Measurements from ENCODE around the gene IQCM. TPM values are rescaled to one million over a fixed set of nuclear protein-coding genes. Genes with fewer than 3 reads are reported as not detected.

Gene IQCM
- total and polyA plus RNA-seq, 10 of the 15 experiments (the other 5 are each of a cell fraction or from before 2014, with no cell fraction given) = not detected

DNA sequence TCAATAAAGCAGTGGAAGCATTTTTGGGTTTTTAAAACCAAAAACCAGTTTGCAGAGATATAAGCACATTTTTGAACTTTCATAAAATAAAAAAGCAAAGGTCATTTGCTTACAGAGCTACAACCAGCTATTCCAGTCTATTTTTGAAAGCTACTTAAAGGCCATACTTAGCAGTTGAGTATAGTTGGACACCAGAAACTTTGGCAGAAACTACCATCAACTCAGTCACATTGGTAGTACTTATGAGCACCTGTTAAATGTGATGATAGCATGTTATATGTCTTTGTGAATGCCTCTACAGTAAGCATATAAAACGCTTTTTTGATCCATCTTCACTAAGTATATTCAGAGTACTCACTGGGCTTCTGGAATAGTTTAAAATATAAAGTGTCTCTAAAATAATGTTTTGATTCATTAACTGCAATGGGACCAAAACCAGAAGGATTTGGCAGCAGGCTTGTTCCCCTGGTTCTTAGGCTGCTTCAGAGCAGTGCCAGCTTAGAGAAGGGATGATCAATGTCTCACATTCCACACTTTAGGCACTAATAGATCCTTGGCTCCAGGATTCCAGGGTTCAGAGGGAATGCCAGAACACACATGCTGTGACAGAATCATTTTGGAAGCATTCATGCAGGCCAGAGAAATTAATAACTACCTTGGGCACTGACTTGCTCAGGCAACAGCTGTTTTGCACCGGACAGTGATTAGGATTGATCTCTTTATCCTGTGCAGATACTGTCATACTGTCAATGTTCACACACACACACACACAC lies 103.9 kb downstream of the IQCM start:
- Histone ChIP-seq H3K27me3 (replicated peaks in 1 of 2; ENCODE audit: control insufficient read depth in 2 of 2, insufficient read depth in 2 of 2, low read length in 1 of 2) (no peaks in the 10 kb centered on the region; a peak in 1 of 4 replicates), H3K4me3 (no peak overlapping the region), H3K4me1 (ENCODE audit: control insufficient read depth, insufficient read depth, low read length) (no peaks in the 10 kb centered on the region), H2AFZ (ENCODE audit: control insufficient read depth, low read depth, low read length) (no peak overlapping the region), H3K27ac (ENCODE audit: control insufficient read depth, insufficient read depth) (no peak overlapping the region), H3K79me2 (ENCODE audit: control insufficient read depth, insufficient read depth, low read length) (no peaks in the 10 kb centered on the region), H3K9ac (ENCODE audit: control insufficient read depth, insufficient read depth, low read length) (no peak overlapping the region), H3K9me3 (replicated peaks; ENCODE audit: control insufficient read depth, insufficient read depth, low read length) (no peaks in the 10 kb centered on the region), H3K4me2 (ENCODE audit: control insufficient read depth, insufficient read depth) (no peak overlapping the region), H3K36me3 (ENCODE audit: control insufficient read depth in 2 of 2, insufficient read depth in 2 of 2, low read length in 1 of 2) (no peaks in the 10 kb centered on the region), H4K20me1 (ENCODE audit: control insufficient read depth, insufficient read depth) (no peaks in the 10 kb centered on the region)
- no peak for ATAC-seq
- no peak for FAIRE-seq
- TF ChIP-seq MTA3 (IDR thresholded peaks at IDR 0.05; ENCODE audit: borderline replicate concordance, low read length) = no peak
- TF ChIP-seq, protein P1, sequence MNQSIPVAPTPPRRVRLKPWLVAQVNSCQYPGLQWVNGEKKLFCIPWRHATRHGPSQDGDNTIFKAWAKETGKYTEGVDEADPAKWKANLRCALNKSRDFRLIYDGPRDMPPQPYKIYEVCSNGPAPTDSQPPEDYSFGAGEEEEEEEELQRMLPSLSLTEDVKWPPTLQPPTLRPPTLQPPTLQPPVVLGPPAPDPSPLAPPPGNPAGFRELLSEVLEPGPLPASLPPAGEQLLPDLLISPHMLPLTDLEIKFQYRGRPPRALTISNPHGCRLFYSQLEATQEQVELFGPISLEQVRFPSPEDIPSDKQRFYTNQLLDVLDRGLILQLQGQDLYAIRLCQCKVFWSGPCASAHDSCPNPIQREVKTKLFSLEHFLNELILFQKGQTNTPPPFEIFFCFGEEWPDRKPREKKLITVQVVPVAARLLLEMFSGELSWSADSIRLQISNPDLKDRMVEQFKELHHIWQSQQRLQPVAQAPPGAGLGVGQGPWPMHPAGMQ (IDR thresholded peaks at IDR 0.05; ENCODE audit: borderline replicate concordance) = no peak
- TF ChIP-seq EED (IDR thresholded peaks at IDR 0.05; ENCODE audit: low read depth) = no peak
- no peak for TF ChIP-seq STAT1 (conservative IDR thresholded peaks at IDR 0.05)
- no peak for TF ChIP-seq NFXL1 (IDR thresholded peaks at IDR 0.05; ENCODE audit: borderline replicate concordance)
- TF ChIP-seq HCFC1 (IDR thresholded peaks at IDR 0.05; ENCODE audit: low read length) = no peak
- TF ChIP-seq, protein P2, sequence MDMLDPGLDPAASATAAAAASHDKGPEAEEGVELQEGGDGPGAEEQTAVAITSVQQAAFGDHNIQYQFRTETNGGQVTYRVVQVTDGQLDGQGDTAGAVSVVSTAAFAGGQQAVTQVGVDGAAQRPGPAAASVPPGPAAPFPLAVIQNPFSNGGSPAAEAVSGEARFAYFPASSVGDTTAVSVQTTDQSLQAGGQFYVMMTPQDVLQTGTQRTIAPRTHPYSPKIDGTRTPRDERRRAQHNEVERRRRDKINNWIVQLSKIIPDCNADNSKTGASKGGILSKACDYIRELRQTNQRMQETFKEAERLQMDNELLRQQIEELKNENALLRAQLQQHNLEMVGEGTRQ (IDR thresholded peaks at IDR 0.05; ENCODE audit: borderline replicate concordance, low read depth, low read length) = no peak
- no peak for TF ChIP-seq FOXK2 (IDR thresholded peaks at IDR 0.05)
- no peak for TF ChIP-seq MEF2A (IDR thresholded peaks at IDR 0.05; ENCODE audit: insufficient read depth, low read depth, low read length)
- TF ChIP-seq ZNF24 (IDR thresholded peaks at IDR 0.05) = no peak
- no peak for TF ChIP-seq BRCA1 (IDR thresholded peaks at IDR 0.05; ENCODE audit: low read depth, low read length)
- TF ChIP-seq ZZZ3 (IDR thresholded peaks at IDR 0.05; ENCODE audit: control insufficient read depth, insufficient read length, low read depth) = no peak
- no peak for TF ChIP-seq MEF2B (IDR thresholded peaks at IDR 0.05; ENCODE audit: partially characterized antibody, poor library complexity, severe bottlenecking)
- TF ChIP-seq, protein P3, sequence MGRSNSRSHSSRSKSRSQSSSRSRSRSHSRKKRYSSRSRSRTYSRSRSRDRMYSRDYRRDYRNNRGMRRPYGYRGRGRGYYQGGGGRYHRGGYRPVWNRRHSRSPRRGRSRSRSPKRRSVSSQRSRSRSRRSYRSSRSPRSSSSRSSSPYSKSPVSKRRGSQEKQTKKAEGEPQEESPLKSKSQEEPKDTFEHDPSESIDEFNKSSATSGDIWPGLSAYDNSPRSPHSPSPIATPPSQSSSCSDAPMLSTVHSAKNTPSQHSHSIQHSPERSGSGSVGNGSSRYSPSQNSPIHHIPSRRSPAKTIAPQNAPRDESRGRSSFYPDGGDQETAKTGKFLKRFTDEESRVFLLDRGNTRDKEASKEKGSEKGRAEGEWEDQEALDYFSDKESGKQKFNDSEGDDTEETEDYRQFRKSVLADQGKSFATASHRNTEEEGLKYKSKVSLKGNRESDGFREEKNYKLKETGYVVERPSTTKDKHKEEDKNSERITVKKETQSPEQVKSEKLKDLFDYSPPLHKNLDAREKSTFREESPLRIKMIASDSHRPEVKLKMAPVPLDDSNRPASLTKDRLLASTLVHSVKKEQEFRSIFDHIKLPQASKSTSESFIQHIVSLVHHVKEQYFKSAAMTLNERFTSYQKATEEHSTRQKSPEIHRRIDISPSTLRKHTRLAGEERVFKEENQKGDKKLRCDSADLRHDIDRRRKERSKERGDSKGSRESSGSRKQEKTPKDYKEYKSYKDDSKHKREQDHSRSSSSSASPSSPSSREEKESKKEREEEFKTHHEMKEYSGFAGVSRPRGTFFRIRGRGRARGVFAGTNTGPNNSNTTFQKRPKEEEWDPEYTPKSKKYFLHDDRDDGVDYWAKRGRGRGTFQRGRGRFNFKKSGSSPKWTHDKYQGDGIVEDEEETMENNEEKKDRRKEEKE (IDR thresholded peaks at IDR 0.05) = no peak
- TF ChIP-seq ZNF384 (IDR thresholded peaks at IDR 0.05; ENCODE audit: borderline replicate concordance, low read depth, low read length) = no peak
- TF ChIP-seq LARP7 (IDR thresholded peaks at IDR 0.05) = no peak
- WGBS (ENCODE audit: insufficient coverage, insufficient replicate concordance, low lambda C conversion rate, missing lambda C conversion rate) = 38% methylated on average over 2 of the region's 2 CpGs
- DNase-seq (ENCODE audit: low read depth, low spot score) = no peak
- ChIA-PET POLR2A (no interaction called here), CTCF (no interaction called here), SMC1A (ENCODE audit: uncharacterized antibody, unreplicated experiment) (no interaction called here), RAD21 (ENCODE audit: unreplicated experiment) (no interaction called here)
- in situ Hi-C loops (cut with MboI) (no loop called here), intact Hi-C loops (cut with micrococcal nuclease; ENCODE audit: unreplicated experiment) (no loop called here)
- BruUV-seq (replicated peaks) = no TSS peak
